ENCODE results near the gene PDSS2.
"Not testable (repeated sequence)": the region's sequence is repeated elsewhere in the genome, so short reads cannot be mapped to it uniquely, and the experiment has no call there.

PDSS2 gene

GRCh38 chr6:107152638-107153430, 306.5 kb downstream of the PDSS2 start:
- no peak for DNase-seq

GRCh38 chr6:107144666-107145065, 314.7 kb downstream of the PDSS2 start:
- no peak for DNase-seq

- no peak for DNase-seq
Measured at GRCh38 chr6:107144014-107144413, 315.4 kb downstream of the PDSS2 start.

GRCh38 chr6:107140581-107140980, 318.8 kb downstream of the PDSS2 start:
- DNase-seq = no peak

GRCh38 chr6:107136324-107136723, 323.0 kb downstream of the PDSS2 start:
- DNase-seq = not testable (repeated sequence)

GRCh38 chr6:107135048-107135680, 324.2 kb downstream of the PDSS2 start:
- not testable (repeated sequence) for DNase-seq

GRCh38 chr6:107132330-107132954, 326.9 kb downstream of the PDSS2 start:
- DNase-seq = peak; percentile 68

- peak; percentile 80 for DNase-seq
Measured at GRCh38 chr6:107129370-107129925, 329.9 kb downstream of the PDSS2 start.

GRCh38 chr6:107128577-107128976, 330.8 kb downstream of the PDSS2 start:
- no peak for DNase-seq

- no peak for DNase-seq
Measured at GRCh38 chr6:107128175-107128574, 331.2 kb downstream of the PDSS2 start.

- DNase-seq = no peak
Measured at GRCh38 chr6:107125771-107126170, 333.6 kb downstream of the PDSS2 start.

- no peak for DNase-seq
Measured at GRCh38 chr6:107124934-107125348, 334.4 kb downstream of the PDSS2 start.

- DNase-seq = no peak
Measured at GRCh38 chr6:107123501-107123900, 335.9 kb downstream of the PDSS2 start.

- no peak for DNase-seq
Measured at GRCh38 chr6:107122748-107123147, 336.6 kb downstream of the PDSS2 start.

GRCh38 chr6:107121964-107122495, 337.3 kb downstream of the PDSS2 start:
- DNase-seq = no peak

- no peak for DNase-seq
Measured at GRCh38 chr6:107121266-107121665, 338.1 kb downstream of the PDSS2 start.

GRCh38 chr6:107120404-107120803, 339.0 kb downstream of the PDSS2 start:
- DNase-seq = no peak

- no peak for DNase-seq
Measured at GRCh38 chr6:107118976-107119375, 340.4 kb downstream of the PDSS2 start.

GRCh38 chr6:107118540-107118939, 340.8 kb downstream of the PDSS2 start:
- not testable (repeated sequence) for DNase-seq

- DNase-seq = no peak
Measured at GRCh38 chr6:107116931-107117330, 342.4 kb downstream of the PDSS2 start.

GRCh38 chr6:107116328-107116892, 343.0 kb downstream of the PDSS2 start:
- DNase-seq = peak; percentile 85

- peak; percentile 66 for DNase-seq
Measured at GRCh38 chr6:107115695-107116327, 343.6 kb downstream of the PDSS2 start.

Measured in OCI-M1 (cell line).